A549 treated with CORT108297 at 1 μM for 4 hours (cell line): ENCODE measurements around the gene USP5. TPM values are rescaled to one million over a fixed set of nuclear protein-coding genes. Genes with fewer than 3 reads are reported as not detected.

Experiments
- total RNA-seq: library from RNA; stranded (reverse); fragments of 200-300 nt; extraction: Qiagen RNA extraction; gene quantifications from 5 replicates; pipeline ENCODE4 v1.2.3, GENCODE V29; 2022

Gene USP5, protein sequence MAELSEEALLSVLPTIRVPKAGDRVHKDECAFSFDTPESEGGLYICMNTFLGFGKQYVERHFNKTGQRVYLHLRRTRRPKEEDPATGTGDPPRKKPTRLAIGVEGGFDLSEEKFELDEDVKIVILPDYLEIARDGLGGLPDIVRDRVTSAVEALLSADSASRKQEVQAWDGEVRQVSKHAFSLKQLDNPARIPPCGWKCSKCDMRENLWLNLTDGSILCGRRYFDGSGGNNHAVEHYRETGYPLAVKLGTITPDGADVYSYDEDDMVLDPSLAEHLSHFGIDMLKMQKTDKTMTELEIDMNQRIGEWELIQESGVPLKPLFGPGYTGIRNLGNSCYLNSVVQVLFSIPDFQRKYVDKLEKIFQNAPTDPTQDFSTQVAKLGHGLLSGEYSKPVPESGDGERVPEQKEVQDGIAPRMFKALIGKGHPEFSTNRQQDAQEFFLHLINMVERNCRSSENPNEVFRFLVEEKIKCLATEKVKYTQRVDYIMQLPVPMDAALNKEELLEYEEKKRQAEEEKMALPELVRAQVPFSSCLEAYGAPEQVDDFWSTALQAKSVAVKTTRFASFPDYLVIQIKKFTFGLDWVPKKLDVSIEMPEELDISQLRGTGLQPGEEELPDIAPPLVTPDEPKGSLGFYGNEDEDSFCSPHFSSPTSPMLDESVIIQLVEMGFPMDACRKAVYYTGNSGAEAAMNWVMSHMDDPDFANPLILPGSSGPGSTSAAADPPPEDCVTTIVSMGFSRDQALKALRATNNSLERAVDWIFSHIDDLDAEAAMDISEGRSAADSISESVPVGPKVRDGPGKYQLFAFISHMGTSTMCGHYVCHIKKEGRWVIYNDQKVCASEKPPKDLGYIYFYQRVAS
- total RNA-seq = 77.6 to 88.5 TPM (median 80.3 TPM) in 5 replicates

DNA sequence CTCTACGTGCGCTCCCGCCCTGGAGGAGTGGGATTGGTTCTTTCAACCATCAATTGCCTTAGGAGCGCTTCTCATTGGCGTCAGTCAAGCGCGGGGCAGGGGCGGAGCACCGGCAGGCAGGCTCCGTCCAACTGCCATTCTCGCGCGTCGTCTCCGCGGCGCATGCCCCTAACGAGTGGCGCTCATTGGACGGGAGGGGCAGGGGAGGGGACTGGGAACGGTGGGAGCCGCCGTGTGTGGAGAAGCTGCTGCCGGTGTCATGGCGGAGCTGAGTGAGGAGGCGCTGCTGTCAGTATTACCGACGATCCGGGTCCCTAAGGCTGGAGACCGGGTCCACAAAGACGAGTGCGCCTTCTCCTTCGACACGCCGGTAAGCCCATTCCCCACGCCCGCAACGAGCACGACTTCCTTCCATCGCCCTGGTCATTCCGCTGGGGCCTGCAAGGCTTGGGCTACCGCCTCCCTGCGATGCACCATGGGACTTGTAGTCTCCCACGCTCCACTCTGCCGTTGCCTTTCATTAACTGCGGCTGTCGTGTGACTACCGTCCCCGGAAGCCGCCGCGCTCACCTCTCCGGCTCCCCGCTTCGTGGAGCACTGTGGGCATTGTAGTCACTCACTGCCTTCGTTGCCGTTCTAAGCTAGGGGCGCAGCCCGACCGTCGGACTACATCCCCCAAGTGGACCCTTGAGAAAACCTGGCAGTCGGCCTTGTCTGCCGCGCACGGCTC, at the start of gene USP5:
Gene USP5, plus strand, starts transcription at position 230 of the 730 bp plus-strand sequence. Its CDS starts 30 bp downstream, at position 260.

DNA sequence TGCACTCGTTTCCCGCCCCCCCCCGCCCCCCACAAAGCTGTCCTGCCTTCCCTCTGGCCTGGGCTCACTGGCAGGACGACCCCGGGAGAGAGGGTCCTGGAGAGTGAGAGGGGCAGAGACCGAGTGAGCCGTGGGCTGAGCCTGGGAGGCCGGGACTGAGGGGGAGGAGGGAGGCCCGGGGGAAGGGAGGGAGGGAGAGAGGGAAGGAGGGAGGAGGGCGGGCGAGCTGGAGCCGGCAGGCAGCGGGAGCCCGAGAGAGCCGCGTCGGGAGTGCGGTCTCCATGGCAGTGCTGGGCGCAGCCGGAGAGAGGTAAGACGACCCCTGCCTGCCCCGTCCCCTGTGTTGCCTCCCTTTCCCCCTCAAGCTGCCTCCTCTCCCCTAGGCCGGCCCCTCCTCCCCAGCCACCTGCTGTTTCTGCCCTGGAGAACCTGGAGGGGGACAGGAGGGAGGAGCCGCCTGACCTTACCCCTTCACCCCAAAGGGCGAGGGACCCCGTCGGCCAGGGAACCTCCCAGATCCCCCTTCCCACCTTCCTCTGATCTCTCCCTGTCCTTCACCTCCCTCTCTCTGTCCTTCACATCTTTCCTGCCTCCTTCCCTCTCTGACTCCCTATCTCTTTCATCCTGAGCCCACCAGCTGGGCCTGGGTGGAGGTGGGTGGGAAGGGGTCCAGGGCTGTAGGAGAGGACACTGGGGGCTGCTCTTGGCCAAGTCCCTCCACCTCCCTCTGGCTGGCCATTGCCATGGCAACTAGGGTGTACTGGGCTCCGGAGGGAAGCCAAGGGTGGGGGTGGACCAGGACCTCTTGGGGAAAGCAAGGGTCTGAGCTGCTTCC, 30.1 kb upstream of the USP5 start, which contains the start of gene GPR162:
Gene GPR162, plus strand, starts transcription at position 231 of the 835 bp plus-strand sequence. CDS start 2,078 bp downstream, outside the sequence.

DNA sequence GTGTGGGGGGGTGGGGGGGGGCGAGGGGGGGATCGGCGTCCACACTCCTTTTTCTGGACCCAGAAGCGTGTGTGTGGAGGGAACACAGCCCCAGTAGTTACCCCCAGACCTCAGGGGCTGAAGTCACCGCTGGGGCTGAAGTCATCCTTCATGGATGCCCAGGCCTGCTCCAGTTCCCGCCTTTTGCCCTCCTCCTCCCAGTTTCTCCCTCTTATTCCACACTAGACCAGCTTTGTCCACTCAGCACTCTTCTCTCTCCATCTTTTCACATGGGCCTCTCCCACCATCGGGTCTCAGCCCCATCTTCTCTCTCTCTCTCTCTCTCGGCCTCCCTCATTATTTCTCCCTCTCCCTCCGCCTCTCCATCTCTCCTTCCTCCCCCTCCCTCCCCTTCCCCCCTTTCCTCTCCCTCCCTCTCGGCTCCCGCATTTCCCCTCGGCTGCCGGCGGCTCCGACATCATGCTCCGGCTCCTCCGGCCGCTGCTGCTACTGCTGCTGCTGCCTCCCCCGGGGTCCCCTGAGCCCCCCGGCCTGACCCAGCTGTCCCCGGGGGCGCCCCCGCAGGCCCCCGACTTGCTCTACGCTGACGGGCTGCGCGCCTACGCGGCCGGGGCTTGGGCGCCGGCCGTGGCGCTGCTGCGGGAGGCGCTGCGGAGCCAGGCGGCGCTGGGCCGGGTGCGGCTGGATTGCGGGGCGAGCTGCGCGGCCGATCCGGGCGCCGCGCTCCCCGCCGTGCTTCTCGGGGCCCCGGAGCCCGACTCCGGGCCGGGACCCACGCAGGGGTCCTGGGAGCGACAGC, 23.8 kb upstream of the USP5 start, which contains the start of gene P3H3:
Gene P3H3, plus strand, starts transcription at position 426 of the 799 bp plus-strand sequence. Its CDS starts 34 bp downstream, at position 460.

DNA sequence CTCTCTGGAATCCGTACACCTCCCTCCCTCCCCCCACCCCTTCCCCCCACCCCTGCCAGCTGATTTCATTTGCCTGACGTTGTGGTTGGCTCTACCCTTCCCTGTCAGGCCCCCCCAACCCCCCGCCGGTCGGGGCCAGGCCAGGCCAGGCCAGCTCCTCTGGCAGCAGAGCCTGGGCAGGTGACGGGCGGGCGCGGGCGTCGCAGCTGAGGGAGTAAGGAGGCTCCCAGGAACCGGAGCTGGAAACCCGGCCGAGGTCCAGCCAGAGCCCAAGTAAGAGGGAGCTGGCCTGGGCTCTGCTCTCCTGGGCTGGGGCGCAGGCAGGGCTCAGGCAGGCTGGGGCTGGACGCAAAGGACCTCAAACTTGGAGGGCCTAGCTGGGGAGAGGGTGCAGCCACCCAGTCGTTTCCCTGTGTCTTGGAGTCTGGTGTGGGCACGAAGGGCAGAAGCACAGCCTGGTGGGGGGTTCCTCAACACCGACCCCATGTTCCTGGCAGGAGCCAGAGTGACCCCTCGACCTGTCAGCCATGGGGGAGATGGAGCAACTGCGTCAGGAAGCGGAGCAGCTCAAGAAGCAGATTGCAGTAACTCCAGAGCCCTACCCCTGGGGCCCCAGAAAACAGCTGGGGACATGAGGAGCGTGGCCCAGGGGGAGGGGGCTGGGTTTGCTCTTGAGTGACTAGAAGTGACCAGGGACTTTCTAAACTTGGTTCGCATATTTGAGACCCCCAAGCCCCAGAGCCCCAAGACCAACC, 11.0 kb upstream of the USP5 start, which contains the start of gene GNB3:
Gene GNB3, plus strand, starts transcription at position 165 of the 755 bp plus-strand sequence. Its CDS starts 363 bp downstream, at position 528.

DNA sequence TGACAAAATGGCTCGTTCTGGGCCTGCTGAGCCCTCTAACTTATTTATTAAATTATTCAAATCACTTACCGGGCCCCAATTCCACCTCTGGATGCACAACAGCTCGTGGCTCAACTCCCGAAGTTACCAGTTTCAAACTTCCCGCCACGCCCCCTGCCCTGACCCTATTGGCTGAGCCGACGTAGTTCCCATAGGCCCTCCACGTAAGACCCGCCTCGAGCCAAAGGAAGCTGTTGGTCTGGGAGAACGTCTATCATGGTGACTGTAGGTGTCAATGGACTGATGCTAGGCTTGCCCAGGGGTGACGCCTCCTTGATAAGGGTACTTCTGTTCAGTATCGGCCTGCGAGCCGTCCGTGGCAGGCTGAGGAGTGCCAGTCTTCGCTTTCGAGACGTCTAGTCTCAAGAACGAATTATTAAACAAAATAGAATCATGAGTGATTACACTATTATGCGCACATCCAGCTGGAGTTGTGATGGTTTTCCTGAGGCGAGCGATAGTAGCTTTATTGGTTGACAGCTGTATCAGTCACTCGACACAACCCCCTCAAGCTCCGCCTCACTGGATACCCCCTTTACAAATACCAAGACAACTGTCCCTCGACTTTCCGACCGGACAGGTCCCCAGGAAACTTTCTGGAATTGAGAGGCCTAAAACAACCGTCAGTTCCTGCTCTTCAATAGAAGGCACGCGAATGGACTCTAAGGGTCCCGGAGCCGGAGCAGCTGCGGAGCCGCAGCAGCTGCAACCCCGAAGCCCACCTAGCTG, 613 bp upstream of the USP5 start, which contains the start of gene CDCA3:
Gene CDCA3, minus strand, starts transcription at position 134 of the 768 bp plus-strand sequence. CDS start 334 bp downstream, outside the sequence.

DNA sequence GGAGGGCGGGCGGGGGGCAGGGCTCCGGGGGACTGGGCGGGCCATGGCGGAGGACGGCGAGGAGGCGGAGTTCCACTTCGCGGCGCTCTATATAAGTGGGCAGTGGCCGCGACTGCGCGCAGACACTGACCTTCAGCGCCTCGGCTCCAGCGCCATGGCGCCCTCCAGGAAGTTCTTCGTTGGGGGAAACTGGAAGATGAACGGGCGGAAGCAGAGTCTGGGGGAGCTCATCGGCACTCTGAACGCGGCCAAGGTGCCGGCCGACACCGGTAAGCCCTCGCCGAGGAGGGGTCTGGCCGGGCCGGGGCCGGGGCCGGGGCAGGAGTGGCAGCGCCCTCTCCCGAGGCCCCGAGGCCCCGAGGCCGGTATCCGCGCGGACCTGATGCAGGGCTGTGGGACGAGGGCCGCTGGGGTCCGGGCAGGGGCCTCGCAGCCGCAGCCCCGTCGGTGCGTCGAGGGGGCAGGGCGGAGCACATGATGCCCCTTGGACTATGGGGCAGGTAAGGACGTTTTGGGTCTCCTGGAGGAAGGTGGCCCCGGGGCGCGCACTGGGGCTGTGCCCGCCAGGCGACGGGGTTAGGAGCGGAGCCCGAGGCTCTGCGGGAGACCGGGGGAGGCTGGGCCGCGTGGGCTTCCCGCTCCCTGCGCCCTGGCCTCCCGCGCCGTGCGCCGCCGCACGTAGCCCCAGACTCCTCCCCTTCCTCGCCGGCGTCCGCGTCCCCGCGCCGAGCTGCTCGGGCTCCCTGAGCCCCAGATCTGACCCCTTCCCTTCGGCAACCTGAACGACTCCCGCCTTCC, 15.7 kb downstream of the USP5 start, which contains the start of gene TPI1:
Gene TPI1, plus strand, starts transcription at position 119 of the 798 bp plus-strand sequence. Its CDS starts 36 bp downstream, at position 155.

DNA sequence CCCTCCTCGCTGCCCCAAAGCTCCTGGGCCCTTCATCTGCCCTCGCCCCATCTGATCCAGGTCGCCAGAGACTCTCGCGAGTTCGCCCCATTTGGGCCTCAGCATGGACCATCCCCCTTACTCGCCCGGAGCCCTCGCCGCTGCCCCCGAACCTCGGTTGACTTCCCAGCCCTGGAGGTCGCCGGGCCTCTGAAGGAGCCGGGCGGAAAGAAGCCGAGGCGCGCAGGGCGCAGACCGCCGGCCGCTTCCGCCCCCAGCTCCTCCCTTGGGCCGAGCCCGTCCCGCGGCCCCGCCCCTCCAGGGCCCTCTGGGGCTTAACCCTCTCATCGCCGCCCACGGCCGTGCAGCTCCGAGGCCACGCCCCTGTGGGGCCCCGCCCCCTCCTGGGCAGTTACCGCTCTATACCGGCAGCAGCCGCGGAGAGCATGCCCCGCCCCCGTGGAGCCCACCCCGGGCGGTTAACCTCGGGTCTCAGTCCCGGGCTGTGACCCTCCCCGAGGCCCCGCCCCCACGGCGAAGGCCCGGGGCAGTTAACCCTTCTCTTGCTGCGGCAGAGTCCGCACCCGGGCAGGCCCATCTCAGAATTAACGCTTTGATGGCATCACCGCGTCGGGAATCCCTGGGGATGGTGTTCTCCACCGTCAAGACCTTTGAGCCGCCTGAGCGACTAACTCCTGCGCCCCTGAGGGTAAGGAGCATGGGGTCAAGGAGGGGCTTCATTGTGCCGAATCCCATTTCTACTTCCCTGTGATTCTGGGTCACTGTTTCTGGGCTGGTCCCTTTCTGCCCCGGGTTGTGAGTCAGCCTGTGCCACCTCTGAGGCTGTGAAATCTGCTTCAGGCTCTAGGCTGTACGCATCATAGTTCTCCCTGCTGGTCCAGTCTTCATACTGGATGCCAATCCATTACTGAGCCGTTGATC, 21.4 kb downstream of the USP5 start, which contains the start of gene SPSB2:
Gene SPSB2, minus strand, starts transcription at position 210 of the 921 bp plus-strand sequence. CDS start 402 bp downstream, outside the sequence.

DNA sequence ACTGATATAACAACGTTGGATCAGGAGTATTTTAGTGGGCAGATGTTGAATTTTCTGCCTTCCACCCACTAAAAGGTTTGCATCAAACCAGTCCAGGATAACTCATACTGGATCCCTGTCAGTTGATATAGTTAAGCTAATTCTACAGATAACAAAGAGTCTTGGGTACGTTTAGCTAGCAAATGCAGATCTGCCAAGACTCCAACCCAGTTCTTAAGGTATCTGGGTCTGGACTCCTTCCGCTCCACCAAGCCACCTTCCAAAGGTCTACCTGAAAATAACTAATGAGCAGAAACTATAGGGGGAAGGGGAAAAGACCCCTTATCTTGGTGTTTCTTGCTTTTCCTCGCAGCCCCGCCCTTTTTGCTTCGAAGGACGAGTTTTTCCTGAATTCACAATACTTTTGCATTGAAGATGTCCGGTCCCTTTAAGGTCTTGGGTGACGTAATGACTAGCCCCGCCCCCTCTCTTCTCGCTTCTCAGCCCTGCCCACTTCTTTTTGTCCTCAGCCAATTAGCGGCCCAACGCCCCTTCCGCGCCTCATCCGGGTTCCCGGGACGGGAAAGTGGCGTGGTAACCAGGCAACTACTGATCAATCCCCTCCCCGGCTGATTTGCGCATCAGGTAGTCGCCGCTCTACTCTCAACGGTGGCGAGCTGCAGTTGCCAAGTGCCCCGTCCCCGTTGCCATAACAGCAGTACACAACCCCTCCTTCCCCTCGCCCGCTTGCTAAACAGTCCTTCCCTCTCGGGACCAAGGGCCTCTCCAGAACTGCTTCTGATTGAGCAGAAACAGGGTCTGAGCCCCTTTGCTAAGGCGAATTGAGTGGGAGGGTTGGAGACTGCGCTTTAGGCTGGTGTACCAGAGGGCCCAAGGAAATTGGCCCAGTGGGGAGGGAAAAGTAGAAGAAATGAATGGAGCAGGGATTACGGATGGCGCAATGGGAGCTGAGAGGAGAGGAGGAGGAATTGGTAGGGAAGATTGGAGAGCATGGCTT, 52.6 kb downstream of the USP5 start, which contains the start of gene LRRC23:
Gene LRRC23, plus strand, starts transcription at position 543 of the 997 bp plus-strand sequence. CDS start 812 bp downstream, outside the sequence.

DNA sequence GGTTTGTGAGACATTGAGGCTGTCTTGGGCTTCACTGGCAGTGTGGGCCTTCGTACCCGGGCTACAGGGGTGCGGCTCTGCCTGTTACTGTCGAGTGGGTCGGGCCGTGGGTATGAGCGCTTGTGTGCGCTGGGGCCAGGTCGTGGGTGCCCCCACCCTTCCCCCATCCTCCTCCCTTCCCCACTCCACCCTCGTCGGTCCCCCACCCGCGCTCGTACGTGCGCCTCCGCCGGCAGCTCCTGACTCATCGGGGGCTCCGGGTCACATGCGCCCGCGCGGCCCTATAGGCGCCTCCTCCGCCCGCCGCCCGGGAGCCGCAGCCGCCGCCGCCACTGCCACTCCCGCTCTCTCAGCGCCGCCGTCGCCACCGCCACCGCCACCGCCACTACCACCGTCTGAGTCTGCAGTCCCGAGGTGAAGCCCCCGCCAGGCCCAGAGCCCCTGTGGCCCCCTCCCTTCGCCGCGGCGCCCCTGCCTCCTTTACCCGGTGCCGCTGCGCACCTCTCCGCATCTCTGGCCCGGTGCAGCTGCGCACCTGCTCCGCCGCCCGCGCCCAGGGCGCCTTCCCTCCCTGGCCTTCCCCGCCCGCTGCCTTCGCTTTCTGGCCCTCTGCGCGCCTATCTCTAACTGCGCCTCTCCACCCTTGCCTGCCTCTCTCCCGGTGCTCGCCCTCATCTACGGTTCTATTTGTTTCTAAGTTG, 62.4 kb downstream of the USP5 start, which contains the start of gene ENO2:
Gene ENO2, plus strand, starts transcription at position 335 of the 701 bp plus-strand sequence. CDS start 1,253 bp downstream, outside the sequence.

Other genes with a start within 250 kb of the USP5 start
- gene CHD4, start 244.8 kb upstream of the USP5 start, total RNA-seq = 62.1 to 82.8 TPM (median 64.0 TPM) in 5 replicates
- 0.45 to 0.81 TPM (median 0.70 TPM) in 5 replicates for gene LPAR5, start 216.2 kb upstream of the USP5 start, total RNA-seq
- 0.11 to 0.34 TPM (median 0.16 TPM) in 5 replicates for gene ACRBP, start 204.7 kb upstream of the USP5 start, total RNA-seq
- 13.6 to 21.5 TPM (median 16.8 TPM) in 5 replicates for gene ING4, start 189.0 kb upstream of the USP5 start, total RNA-seq
- 53.9 to 63.5 TPM (median 60.1 TPM) in 5 replicates for gene ZNF384, start 162.8 kb upstream of the USP5 start, total RNA-seq
- 0.68 to 1.2 TPM (median 0.92 TPM) in 5 replicates for gene PIANP, start 151.3 kb upstream of the USP5 start, total RNA-seq
- gene COPS7A, start 128.1 kb upstream of the USP5 start, total RNA-seq = 44.2 to 60.2 TPM (median 57.6 TPM) in 5 replicates
- 259 to 324 TPM (median 305 TPM) in 5 replicates for gene MLF2, start 99.0 kb upstream of the USP5 start, total RNA-seq
- gene PTMS, start 85.8 kb upstream of the USP5 start, total RNA-seq = 629 to 1,030 TPM (median 870 TPM) in 5 replicates
- gene LAG3, start 79.6 kb upstream of the USP5 start, total RNA-seq = 0.65 to 2.0 TPM (median 1.3 TPM) in 5 replicates
- gene CD4, start 62.6 kb upstream of the USP5 start, total RNA-seq = 0.03 TPM in 1 of 5 replicates, not detected in the others
- 0.27 to 0.57 TPM (median 0.42 TPM) in 5 replicates for gene GPR162, start 30.3 kb upstream of the USP5 start, total RNA-seq
- 21.7 to 32.2 TPM (median 30.7 TPM) in 5 replicates for gene P3H3, start 23.7 kb upstream of the USP5 start, total RNA-seq
- 0.72 to 3.3 TPM (median 2.2 TPM) in 5 replicates for gene GNB3, start 11.2 kb upstream of the USP5 start, total RNA-seq
- 80.3 to 93.7 TPM (median 82.1 TPM) in 5 replicates for gene CDCA3, start 864 bp upstream of the USP5 start, total RNA-seq
- gene TPI1, start 15.4 kb downstream of the USP5 start, total RNA-seq = 1,409 to 1,690 TPM (median 1,628 TPM) in 5 replicates
- 17.4 to 28.9 TPM (median 28.5 TPM) in 5 replicates for gene SPSB2, start 21.2 kb downstream of the USP5 start, total RNA-seq
- 16.5 to 20.4 TPM (median 16.8 TPM) in 5 replicates for gene LRRC23, start 52.7 kb downstream of the USP5 start, total RNA-seq
- 41.3 to 46.2 TPM (median 44.7 TPM) in 5 replicates for gene ENO2, start 62.4 kb downstream of the USP5 start, total RNA-seq
- 51.6 to 79.2 TPM (median 76.7 TPM) in 5 replicates for gene ATN1, start 75.8 kb downstream of the USP5 start, total RNA-seq
- gene RNU7-1, start 91.7 kb downstream of the USP5 start, total RNA-seq = not detected in 5 replicates
- gene C12orf57, start 91.9 kb downstream of the USP5 start, total RNA-seq = 264 to 326 TPM (median 313 TPM) in 5 replicates
- gene PTPN6, start 99.2 kb downstream of the USP5 start, total RNA-seq = 9.3 to 14.3 TPM (median 12.6 TPM) in 5 replicates
- 293 to 340 TPM (median 337 TPM) in 5 replicates for gene PHB2, start 118.5 kb downstream of the USP5 start, total RNA-seq
- gene EMG1, start 118.8 kb downstream of the USP5 start, total RNA-seq = 59.7 to 67.3 TPM (median 63.4 TPM) in 5 replicates
- gene LPCAT3, start 166.3 kb downstream of the USP5 start, total RNA-seq = 27.0 to 31.7 TPM (median 28.9 TPM) in 5 replicates
- 38.3 to 57.7 TPM (median 41.9 TPM) in 5 replicates for gene C1S, start 208.6 kb downstream of the USP5 start, total RNA-seq
- 24.9 to 42.1 TPM (median 27.9 TPM) in 5 replicates for gene C1R, start 240.3 kb downstream of the USP5 start, total RNA-seq